B cell (primary cell): ENCODE data around the gene LRBA. TPM values are rescaled to one million over a fixed set of nuclear protein-coding genes. Genes with fewer than 3 reads are reported as not detected.

ENCODE experiments used
- ATAC-seq: fragments of 200-7000 bp; cut with Tn5 transposase; one replicate; pipeline ENCODE4 v1.10.0; 2021; ENCODE audit warnings: low read depth, mild to moderate bottlenecking, moderate number of reproducible peaks, moderate library complexity
- CTCF ChIA-PET: fragments of 350-600 bp; sonication (Branson Sonifier 250); formaldehyde crosslinking; loops from one replicate; lab custom pipeline; 2021; ENCODE audit warnings: antibody characterized with exemption, inconsistent platforms; lab: Charles Lee
- POLR2A ChIA-PET: fragments of 350-600 bp; sonication (Branson Sonifier 250); formaldehyde crosslinking; loops from one replicate; lab custom pipeline; 2021; ENCODE audit warnings: antibody characterized with exemption; lab: Charles Lee
- DNase-seq: peaks from one replicate; pipeline ENCODE4 v3.0.0; 2013
- H2AFZ ChIP-seq: 2 replicates; pipeline ENCODE4 v1.6.1; 2012; ENCODE audit warnings: mild to moderate bottlenecking, low read depth, low read length; ENCODE audit not compliant: insufficient read depth, poor library complexity, severe bottlenecking
- H3K27ac ChIP-seq, 2 donors: 1 replicate in 1 of 2; 2 replicates in 1 of 2; pipeline ENCODE4 v1.5.1; 2012 to 2013; ENCODE audit warnings: low read length in 2 of 2, mild to moderate bottlenecking in 2 of 2, moderate library complexity in 1 of 2
- H3K27me3 ChIP-seq, 4 experiments: fragments of 200-600 bp in 1 of 4; sonication (generic) in 1 of 4; replicated peaks in 1 of 4; 1 replicate in 2 of 4; 2 replicates in 2 of 4; pipeline versions ENCODE4 v1.6.1 to v1.7.0; 2013 to 2016; ENCODE audit warnings: low read length in 3 of 4, mild to moderate bottlenecking in 2 of 4, mixed read lengths in 1 of 4, moderate library complexity in 1 of 4; ENCODE audit not compliant: insufficient read depth in 4 of 4, control insufficient read depth in 3 of 4; ENCODE audit errors: control extremely low read depth in 1 of 4
- H3K36me3 ChIP-seq, 2 experiments: replicated peaks in 1 of 2; 1 replicate in 1 of 2; 2 replicates in 1 of 2; pipeline versions ENCODE4 v1.6.1 to v1.7.1; 2013; ENCODE audit warnings: low read length in 1 of 2; ENCODE audit not compliant: insufficient read depth in 2 of 2, control insufficient read depth in 1 of 2; ENCODE audit errors: control extremely low read depth in 1 of 2, extremely low read depth in 1 of 2
- H3K4me1 ChIP-seq, 2 donors: fragments of 200-600 bp in 1 of 2; sonication (generic) in 1 of 2; 1 replicate in 1 of 2; 2 replicates in 1 of 2; pipeline versions ENCODE4 v1.5.1 to v1.6.1; 2013 to 2017; ENCODE audit warnings: low read length in 2 of 2; ENCODE audit not compliant: control insufficient read depth in 2 of 2, insufficient read depth in 2 of 2
- H3K4me2 ChIP-seq: replicated peaks from 2 replicates; pipeline ENCODE3; 2012; ENCODE audit warnings: mild to moderate bottlenecking, low read depth, low read length; ENCODE audit not compliant: poor library complexity, severe bottlenecking
- H3K4me3 ChIP-seq, 5 experiments: fragments of 200-600 bp in 1 of 5; sonication (generic) in 1 of 5; 1 replicate in 3 of 5; 2 replicates in 2 of 5; pipeline versions ENCODE4 v1.5.1 to v1.7.0; 2011 to 2016; ENCODE audit warnings: low read length in 4 of 5, mild to moderate bottlenecking in 4 of 5, low read depth in 2 of 5, control low read depth in 1 of 5, moderate library complexity in 1 of 5; ENCODE audit not compliant: insufficient read depth in 1 of 5; ENCODE audit errors: control extremely low read depth in 1 of 5, extremely low read depth in 1 of 5
- H3K79me2 ChIP-seq: fragments of 200-600 bp; sonication (generic); one replicate; pipeline ENCODE4 v1.6.0; 2016; ENCODE audit warnings: low read length; ENCODE audit not compliant: control insufficient read depth, insufficient read depth
- H3K9ac ChIP-seq: fragments of 200-600 bp; sonication (generic); 2 replicates; pipeline ENCODE4 v1.6.1; 2017; ENCODE audit warnings: mild to moderate bottlenecking, low read length, moderate library complexity
- H3K9me3 ChIP-seq, 3 donors: one replicate each; pipeline versions ENCODE4 v1.6.1 to v1.7.1; 2013; ENCODE audit warnings: low read length in 2 of 3; ENCODE audit not compliant: control insufficient read depth in 2 of 3, insufficient read depth in 1 of 3; ENCODE audit errors: control extremely low read depth in 1 of 3
- H4K20me1 ChIP-seq: 2 replicates; pipeline ENCODE4 v1.6.0; 2012; ENCODE audit warnings: mild to moderate bottlenecking, low read length; ENCODE audit not compliant: insufficient read depth, control insufficient read depth, poor library complexity, severe bottlenecking
- H3K27ac Mint-ChIP-seq: one replicate; pipeline ENCODE4 v1.8.0; 2021; ENCODE audit warnings: mixed read lengths
- H3K27me3 Mint-ChIP-seq: one replicate; pipeline ENCODE4 v1.8.0; 2021; ENCODE audit warnings: mixed read lengths
- H3K4me1 Mint-ChIP-seq: one replicate; pipeline ENCODE4 v1.8.0; 2021; ENCODE audit warnings: mixed read lengths
- H3K4me3 Mint-ChIP-seq: one replicate; pipeline ENCODE4 v1.8.0; 2021; ENCODE audit warnings: mixed read lengths
- H3K9me3 Mint-ChIP-seq: one replicate; pipeline ENCODE4 v1.8.0; 2022; ENCODE audit warnings: mixed read lengths; ENCODE audit not compliant: insufficient read depth
- CTCF ChIP-seq: fragments of 200-600 bp; IDR thresholded peaks from one replicate; pipeline ENCODE4 v1.8.0; 2022; ENCODE audit warnings: antibody characterized with exemption, mild to moderate bottlenecking
- EZH2 ChIP-seq: IDR thresholded peaks from 2 replicates; pipeline ENCODE4 v1.6.1; 2012; ENCODE audit warnings: borderline replicate concordance, low read depth, mild to moderate bottlenecking, moderate library complexity, low read length; ENCODE audit not compliant: insufficient read depth, poor library complexity, severe bottlenecking
- WGBS: methylation state at CpG from one replicate; pipeline ENCODE4 v1.1.5; 2013; ENCODE audit warnings: missing lambda C conversion rate; ENCODE audit not compliant: insufficient coverage; 5-methylcytosine and 5-hydroxymethylcytosine counted together
- intact Hi-C: fragments of 100-400 bp; cut with micrococcal nuclease; formaldehyde crosslinking; loops from one replicate; pipeline ENCODE4 v1.10.0; 2022
- polyA plus RNA-seq: library from polyadenylated mRNA; depleted of rRNA; stranded (reverse); fragments of >200 nt; gene quantifications from 2 replicates; pipeline ENCODE4 v1.2.3, GENCODE V29; 2012
- total RNA-seq, 2 donors: library from RNA; stranded (reverse); fragments of 120-200 nt in 1 of 2; gene quantifications; 1 replicate in 1 of 2; 2 replicates in 1 of 2; pipeline versions ENCODE4 v1.2.3 to v1.2.4, GENCODE V29; 2013 to 2022

The LRBA gene
- total and polyA plus RNA-seq, 2 donors (not counting 1 experiment from before 2014, with no cell fraction given) = 17.5 to 86.7 TPM

GRCh38 chr4:151049430-151049884 lies 34.4 kb upstream of the LRBA start:
- no peak overlapping the region for H3K9ac ChIP-seq
- Mint-ChIP-seq H3K27ac (no peak overlapping the region), H3K4me1 (no peaks in the 10 kb centered on the region), H3K9me3 (no peaks in the 10 kb centered on the region), H3K27me3 (peaks cover 3% of the 10 kb centered on the region), H3K4me3 (no peak overlapping the region)
- peaks cover 0 to 4% (median 0%) of the 10 kb centered on the region in 4 experiments for H3K27me3 ChIP-seq
- H4K20me1 ChIP-seq = no peaks in the 10 kb centered on the region
- no peaks in the 10 kb centered on the region for H3K79me2 ChIP-seq
- ATAC-seq = no peak
- H3K36me3 ChIP-seq = no peaks in the 10 kb centered on the region
- H3K27ac ChIP-seq = no peak overlapping the region
- H3K4me1 ChIP-seq = no peaks in the 10 kb centered on the region
- no peak for DNase-seq
- WGBS = 98% methylated on average over 11 of the region's 13 CpGs
- ChIA-PET CTCF (no interaction called here), POLR2A (no interaction called here)
- H3K4me2 ChIP-seq = no peak overlapping the region
- H3K9me3 ChIP-seq = no peaks in the 10 kb centered on the region
- H2AFZ ChIP-seq = no peak overlapping the region
- no peak for TF ChIP-seq EZH2
- no peak for TF ChIP-seq CTCF
- H3K4me3 ChIP-seq = no peak overlapping the region
- intact Hi-C loops = no loop called here

GRCh38 chr4:151048913-151049312 lies 33.8 kb upstream of the LRBA start:
- H4K20me1 ChIP-seq = no peaks in the 10 kb centered on the region
- H3K27me3 Mint-ChIP-seq = peaks cover 2% of the 10 kb centered on the region
- no peak overlapping the region for H3K27ac Mint-ChIP-seq
- no peak overlapping the region for H2AFZ ChIP-seq
- no peak overlapping the region for H3K4me2 ChIP-seq
- ChIA-PET CTCF (interaction anchor here (0.8 kb wide), 1 partner anchor 35 kb away, joined by 4 read pairs; no protein-coding TSS in a partner anchor), POLR2A (no interaction called here)
- H3K9me3 Mint-ChIP-seq = no peaks in the 10 kb centered on the region
- 96% methylated on average over 11 of the region's 11 CpGs for WGBS
- no peaks in the 10 kb centered on the region for H3K36me3 ChIP-seq
- H3K79me2 ChIP-seq = no peaks in the 10 kb centered on the region
- no peak for ATAC-seq
- H3K27ac ChIP-seq = no peak overlapping the region
- H3K4me3 ChIP-seq = no peak overlapping the region
- DNase-seq = no peak
- TF ChIP-seq CTCF (no peak), EZH2 (no peak)
- intact Hi-C loops = no loop called here
- no peak overlapping the region for H3K4me3 Mint-ChIP-seq
- no peak overlapping the region for H3K9ac ChIP-seq
- H3K4me1 ChIP-seq = no peaks in the 10 kb centered on the region
- H3K27me3 ChIP-seq = no peaks in the 10 kb centered on the region
- no peaks in the 10 kb centered on the region for H3K9me3 ChIP-seq
- no peaks in the 10 kb centered on the region for H3K4me1 Mint-ChIP-seq
